Heart right ventricle (tissue), 16 donors: ENCODE data around the gene SPACA6. TPM values are rescaled to one million over a fixed set of nuclear protein-coding genes. Genes with fewer than 3 reads are reported as not detected.

Experiments
- ATAC-seq, 8 donors: fragments of 200-7000 bp; cut with Tn5 transposase; one replicate each; pipeline ENCODE4 v1.9.1; 2020; ENCODE audit warnings: mild to moderate bottlenecking in 8 of 8, moderate library complexity in 8 of 8, moderate number of reproducible peaks in 1 of 8
- DNase-seq, 2 donors: peaks; one replicate each; pipeline ENCODE4 v3.0.0-alpha.2; 2020
- H3K27ac ChIP-seq, 10 donors: fragments of 200-600 bp; sonication (generic) in 2 of 10; one replicate each; pipeline versions ENCODE4 v1.5.0 to v1.8.0; 2020 to 2022; ENCODE audit warnings: mild to moderate bottlenecking in 3 of 10
- H3K27me3 ChIP-seq, 7 donors: fragments of 200-600 bp; one replicate each; pipeline ENCODE4 v1.8.0; 2021 to 2022; ENCODE audit warnings: mild to moderate bottlenecking in 2 of 7
- H3K36me3 ChIP-seq, 9 donors: fragments of 200-600 bp; sonication (generic) in 1 of 9; one replicate each; pipeline versions ENCODE4 v1.5.0 to v1.8.0; 2020 to 2022; ENCODE audit warnings: mild to moderate bottlenecking in 2 of 9
- H3K4me1 ChIP-seq, 9 donors: fragments of 200-600 bp; sonication (generic) in 1 of 9; one replicate each; pipeline versions ENCODE4 v1.5.0 to v1.8.0; 2020 to 2022; ENCODE audit warnings: mild to moderate bottlenecking in 4 of 9
- H3K4me3 ChIP-seq, 10 donors: fragments of 200-600 bp; sonication (generic) in 2 of 10; one replicate each; pipeline versions ENCODE4 v1.5.0 to v1.8.0; 2020 to 2022; ENCODE audit warnings: mild to moderate bottlenecking in 7 of 10, moderate library complexity in 2 of 10
- H3K9me3 ChIP-seq, 11 donors: fragments of 200-600 bp in 10 of 11; sonication (generic) in 2 of 11; one replicate each; pipeline versions ENCODE4 v1.5.0 to v1.8.0; 2013 to 2022; ENCODE audit warnings: mild to moderate bottlenecking in 2 of 11, control low read depth in 1 of 11, moderate library complexity in 1 of 11
- WGBS, 2 donors: extraction: QIAGEN DNeasy Blood & Tissue Kit; methylation state at CpG; one replicate each; pipeline ENCODE4 v1.1.7; 2013; ENCODE audit warnings: inconsistent platforms in 1 of 2; 5-methylcytosine and 5-hydroxymethylcytosine counted together
- intact Hi-C, 10 donors: fragments of 100-400 bp; cut with DNase I; formaldehyde crosslinking; loops; one replicate each; pipeline versions ENCODE4 v1.11.1 to v1.14.2; 2022
- polyA plus RNA-seq, 2 donors: library from polyadenylated mRNA; stranded (reverse); fragments of 200-250 nt; gene quantifications; one replicate each; pipeline ENCODE4 v1.2.3, GENCODE V29; 2013
- total RNA-seq, 10 donors: library from RNA; stranded (reverse); fragmentation: NEBNext Ultra II Directional in 3 of 10; extraction: Animal tissue kit (Norgen Biotek cat#: 25700) in 3 of 10; gene quantifications; one replicate each; pipeline versions ENCODE4 v1.2.1 to v1.2.4, GENCODE V29; 2021 to 2023
- TF ChIP-seq, protein P1 (sequence below), 9 donors: fragments of 200-600 bp; sonication (generic) in 2 of 9; IDR thresholded peaks; one replicate each; pipeline versions ENCODE4 v1.5.0 to v1.8.0; 2021 to 2022; ENCODE audit warnings: antibody characterized with exemption in 9 of 9, mild to moderate bottlenecking in 5 of 9, moderate library complexity in 1 of 9
- donor health status: Arrhythmogenic right ventricular cardiomyopathy.
- donor health status: ischemic (EF 13 %, LVEDD 7.1; RV severe dilation, severe dysfunction).
- donor health status: healthy with polysubstance abuse.
- donor health status: DM: no; HTN: yes; CAD: no.
- donor health status: DM: no; HTN: no; CAD: no.
- donor health status: ischemic (EF 25% LVEDD 6.9; RV normal size, moderate dysfunction).
- donor health status: ischemic (EF 25% LVEDD 5.7; RV mildly dilated, moderate dysfunction).
- donor health status: healthy.
- donor health status: DM: yes; HTN: yes; CAD: no.
- donor health status: Ischemic cardiomyopathy.
- donor health status: ischemic (EF 35%, LVEDD 5.7; RV mildly dilated, moderate dysfunction).
- donor health status: nonischemic (EF 11% LVEDD 7.7; RV severe dilation, severe dysfunction).
- donor health status: DM: yes; HTN: yes; CAD: no.
- donor health status: PGD.
- donor health status: ischemic (EF 29% LVEDD 5.4; RV normal size, mild dysfunction).
- donor health status: nonischemic (EF 23%, LVEDD 6.1; RV moderate dilation, normal function).

Gene SPACA6
- total and polyA plus RNA-seq, 12 donors: 6.4 to 45.1 (median 10.1) TPM

DNA sequence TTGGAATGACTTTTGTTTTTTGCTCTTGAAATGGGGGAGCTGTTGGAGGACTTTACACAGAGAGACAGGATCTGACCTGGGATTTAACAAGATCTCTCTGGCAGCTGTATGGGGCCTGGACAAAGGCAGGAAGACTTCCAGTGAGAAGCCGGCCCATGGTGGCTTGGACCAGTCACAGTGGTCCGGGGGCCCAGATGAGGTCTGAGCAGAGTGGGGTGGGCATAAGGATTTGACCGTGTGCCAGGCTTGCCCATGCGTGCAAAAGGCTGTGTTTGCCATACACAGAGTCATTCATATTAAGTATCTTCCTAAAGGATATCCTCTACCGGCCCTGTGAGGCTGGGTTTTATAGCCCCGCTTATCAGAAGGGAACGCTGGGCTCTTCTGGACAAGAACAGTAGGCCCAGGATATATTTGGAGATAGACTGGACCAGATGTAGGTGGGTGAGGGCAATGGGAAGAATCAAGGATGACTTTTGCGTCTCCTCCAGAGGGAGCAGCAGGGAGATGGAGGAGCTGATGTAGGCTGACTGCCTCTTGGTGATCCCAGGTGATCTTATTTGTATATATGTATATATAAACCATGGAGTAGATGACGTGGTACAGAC, 4.1 kb downstream of the SPACA6 start:
- TF ChIP-seq, protein P1, sequence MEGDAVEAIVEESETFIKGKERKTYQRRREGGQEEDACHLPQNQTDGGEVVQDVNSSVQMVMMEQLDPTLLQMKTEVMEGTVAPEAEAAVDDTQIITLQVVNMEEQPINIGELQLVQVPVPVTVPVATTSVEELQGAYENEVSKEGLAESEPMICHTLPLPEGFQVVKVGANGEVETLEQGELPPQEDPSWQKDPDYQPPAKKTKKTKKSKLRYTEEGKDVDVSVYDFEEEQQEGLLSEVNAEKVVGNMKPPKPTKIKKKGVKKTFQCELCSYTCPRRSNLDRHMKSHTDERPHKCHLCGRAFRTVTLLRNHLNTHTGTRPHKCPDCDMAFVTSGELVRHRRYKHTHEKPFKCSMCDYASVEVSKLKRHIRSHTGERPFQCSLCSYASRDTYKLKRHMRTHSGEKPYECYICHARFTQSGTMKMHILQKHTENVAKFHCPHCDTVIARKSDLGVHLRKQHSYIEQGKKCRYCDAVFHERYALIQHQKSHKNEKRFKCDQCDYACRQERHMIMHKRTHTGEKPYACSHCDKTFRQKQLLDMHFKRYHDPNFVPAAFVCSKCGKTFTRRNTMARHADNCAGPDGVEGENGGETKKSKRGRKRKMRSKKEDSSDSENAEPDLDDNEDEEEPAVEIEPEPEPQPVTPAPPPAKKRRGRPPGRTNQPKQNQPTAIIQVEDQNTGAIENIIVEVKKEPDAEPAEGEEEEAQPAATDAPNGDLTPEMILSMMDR (IDR thresholded peaks at IDR 0.05): no peak
- H3K27ac ChIP-seq: no peak overlapping the region
- DNase-seq (no peak), ATAC-seq (no peak)
- intact Hi-C loops: no loop called here
- WGBS, 2 donors: 76 to 83% methylated on average over 9 of the region's 9 CpGs
- H3K4me3 ChIP-seq: no peak overlapping the region
- no peaks in the 10 kb centered on the region for H3K9me3 ChIP-seq
- peaks cover 0 to 35% (median 18%) of the 10 kb centered on the region in 9 donors for H3K4me1 ChIP-seq
- H3K27me3 ChIP-seq: no peaks in the 10 kb centered on the region
- peaks cover 0 to 98% (median 27%) of the 10 kb centered on the region in 9 donors for H3K36me3 ChIP-seq

DNA sequence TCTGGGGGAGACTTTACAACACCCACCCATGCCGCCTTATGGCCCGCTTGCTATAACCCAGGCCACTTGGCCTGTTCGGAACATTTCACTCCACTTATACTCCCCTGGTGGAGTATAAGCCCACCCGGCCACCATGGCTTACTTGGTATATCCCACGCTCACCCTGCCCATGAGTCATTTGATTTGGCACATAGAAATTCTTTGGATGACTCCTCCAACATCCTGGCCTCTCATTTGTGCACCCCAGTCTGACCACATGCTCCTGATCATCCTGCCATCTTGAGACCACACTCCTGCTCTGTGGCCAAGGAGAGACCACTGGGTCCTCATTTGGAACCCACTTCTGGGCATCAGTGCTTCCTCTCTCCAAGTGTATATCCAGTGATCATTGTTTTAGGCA, 5.2 kb downstream of the SPACA6 start:
- TF ChIP-seq, protein P1 (IDR thresholded peaks at IDR 0.05): no peak
- Histone ChIP-seq H3K4me1 (peaks cover 0 to 34% (median 16%) of the 10 kb centered on the region in 9 donors), H3K36me3 (peaks cover 0 to 87% (median 22%) of the 10 kb centered on the region in 9 donors), H3K4me3 (no peak overlapping the region), H3K9me3 (no peaks in the 10 kb centered on the region), H3K27ac (no peak overlapping the region), H3K27me3 (peaks cover 0 to 8% (median 0%) of the 10 kb centered on the region in 7 donors)
- no peak for DNase-seq
- 88 to 96% methylated on average over 5 of the region's 5 CpGs for WGBS, 2 donors
- no peak for ATAC-seq
- intact Hi-C loops: no loop called here

DNA sequence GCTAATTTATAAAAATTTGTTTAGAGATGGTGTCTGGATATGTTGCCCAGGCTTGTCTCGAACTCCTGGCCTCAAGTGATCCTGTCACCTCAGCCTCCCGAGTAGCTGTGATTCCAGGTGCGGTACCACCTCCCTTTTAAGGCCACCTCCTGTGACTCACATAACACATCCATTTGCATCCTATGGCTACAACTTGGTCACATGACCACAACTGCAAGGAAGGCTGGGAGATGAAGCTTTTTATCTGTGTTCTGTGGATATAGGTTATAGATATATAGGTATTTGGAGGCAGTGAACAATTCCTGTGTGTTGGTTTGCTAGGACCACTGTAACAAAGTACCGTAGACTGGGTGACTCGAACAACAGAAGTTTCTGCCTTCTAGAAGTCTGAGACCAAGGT, 6.0 kb downstream of the SPACA6 start:
- Histone ChIP-seq H3K36me3 (peaks cover 0 to 79% (median 19%) of the 10 kb centered on the region in 9 donors), H3K4me1 (peaks cover 0 to 31% (median 15%) of the 10 kb centered on the region in 9 donors), H3K27me3 (peaks cover 0 to 11% (median 0%) of the 10 kb centered on the region in 7 donors), H3K27ac (no peak overlapping the region), H3K4me3 (no peak overlapping the region), H3K9me3 (no peaks in the 10 kb centered on the region)
- ATAC-seq (no peak), DNase-seq (no peak)
- intact Hi-C loops: no loop called here
- TF ChIP-seq, protein P1 (IDR thresholded peaks at IDR 0.05): no peak
- 93 to 94% methylated on average over 5 of the region's 5 CpGs for WGBS, 2 donors

DNA sequence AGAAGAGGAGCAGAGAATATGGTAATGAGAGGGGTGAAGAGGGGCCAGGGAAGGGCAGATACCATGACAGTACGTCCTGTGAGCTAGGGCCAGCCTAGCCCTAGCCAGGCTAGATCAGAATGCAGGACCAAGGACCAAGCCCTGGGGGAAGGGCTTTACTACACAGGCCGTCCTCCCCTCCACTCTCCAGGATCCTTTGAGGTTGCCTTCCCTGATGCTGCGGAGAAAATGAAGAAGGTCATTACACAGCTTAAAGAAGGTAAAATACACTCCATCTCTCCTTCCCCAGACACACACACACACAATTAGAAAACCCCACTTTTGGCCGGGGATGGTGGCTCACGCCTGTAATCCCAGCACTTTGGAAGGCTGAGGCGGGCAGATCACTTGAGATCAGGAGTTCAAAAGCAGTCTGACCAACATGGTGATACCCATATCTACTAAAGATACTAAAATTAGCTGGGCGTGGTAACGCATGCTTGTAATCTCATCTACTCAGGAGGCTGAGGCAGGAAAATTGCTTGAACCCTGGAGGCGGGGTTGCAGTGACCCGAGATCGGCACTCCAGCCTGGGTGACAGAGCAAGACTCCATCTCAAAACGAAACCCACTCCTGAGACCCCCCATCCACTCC, 8.5 kb downstream of the SPACA6 start:
- ATAC-seq (no peak), DNase-seq (no peak)
- Histone ChIP-seq H3K36me3 (peaks cover 0 to 72% (median 15%) of the 10 kb centered on the region in 9 donors), H3K4me3 (no peak overlapping the region), H3K9me3 (no peaks in the 10 kb centered on the region), H3K4me1 (peaks cover 0 to 37% (median 28%) of the 10 kb centered on the region in 9 donors), H3K27ac (peak overlapping the region in 4 of 10 donors; percentile 22 to 41 (median 38)), H3K27me3 (peaks cover 0 to 11% (median 0%) of the 10 kb centered on the region in 7 donors)
- intact Hi-C loops: loop anchor here in 1 of 10 donors (10.0 kb wide), 1 partner anchor 103 kb away; no protein-coding TSS in a partner anchor
- TF ChIP-seq, protein P1 (IDR thresholded peaks at IDR 0.05): no peak
- WGBS, 2 donors: 61 to 63% methylated on average over 12 of the region's 12 CpGs
